GM12878 (cell line): ENCODE data around the gene ADCY9. TPM values are rescaled to one million over a fixed set of nuclear protein-coding genes. Genes with fewer than 3 reads are reported as not detected.

Experiments used
- ATAC-seq: fragments of 200-7000 bp; cut with Tn5 transposase; 3 replicates; pipeline ENCODE4 v1.9.1; 2020; ENCODE audit warnings: mild to moderate bottlenecking, moderate library complexity
- BruUV-seq: library from RNA; stranded (reverse); fragments of 400-500 nt; replicated peaks from 2 replicates; lab custom pipeline; 2021; lab: Mats Ljungman, UMichigan
- CTCF ChIA-PET: fragments of 300-600 bp; sonication (Branson Sonifier 250); formaldehyde crosslinking; extraction: SDS; loops from one replicate; lab custom pipeline; 2021; ENCODE audit warnings: inconsistent platforms; lab: Yijun Ruan, JAX
- POLR2A ChIA-PET: fragments of 350-600 bp; formaldehyde crosslinking; extraction: SDS; loops from one replicate; lab custom pipeline; 2021; ENCODE audit warnings: inconsistent platforms; lab: Charles Lee
- RAD21 ChIA-PET: fragments of 300-600 bp; sonication (Branson Sonifier 250); formaldehyde crosslinking; loops from one replicate; lab custom pipeline; 2023; ENCODE audit warnings: antibody characterized with exemption; ENCODE audit not compliant: unreplicated experiment; lab: Charles Lee
- SMC1A ChIA-PET: fragments of 300-600 bp; sonication (Branson Sonifier 250); formaldehyde crosslinking; loops from one replicate; lab custom pipeline; 2023; ENCODE audit not compliant: unreplicated experiment, uncharacterized antibody; lab: Charles Lee
- DNase-seq: peaks from one replicate; pipeline ENCODE4 v3.0.0-alpha.2; 2011; ENCODE audit warnings: low read depth, low spot score
- FAIRE-seq: peaks from 3 replicates; lab custom pipeline; 2011; peaks lifted over from hg19 to GRCh38; lab: Jason Lieb, UNC
- H2AFZ ChIP-seq: 2 replicates; pipeline ENCODE4 v1.6.0; 2011; ENCODE audit warnings: low read depth, low read length, control low read depth; ENCODE audit not compliant: control insufficient read depth
- H3K27ac ChIP-seq: 2 replicates; pipeline ENCODE4 v1.5.1; 2011; ENCODE audit warnings: control low read depth; ENCODE audit not compliant: control insufficient read depth, insufficient read depth
- H3K27me3 ChIP-seq, 2 experiments: replicated peaks in 1 of 2; 2 replicates each; pipeline versions ENCODE4 v1.6.0 to v1.6.1; 2011; ENCODE audit warnings: low read length in 1 of 2; ENCODE audit not compliant: control insufficient read depth in 2 of 2, insufficient read depth in 2 of 2
- H3K36me3 ChIP-seq, 2 experiments: 2 replicates each; pipeline ENCODE4 v1.5.1; 2011; ENCODE audit warnings: low read length in 1 of 2; ENCODE audit not compliant: control insufficient read depth in 2 of 2, insufficient read depth in 2 of 2
- H3K4me1 ChIP-seq: 2 replicates; pipeline ENCODE4 v1.6.1; 2011; ENCODE audit warnings: mild to moderate bottlenecking, low read length, moderate library complexity, mixed read lengths; ENCODE audit not compliant: control insufficient read depth, insufficient read depth
- H3K4me2 ChIP-seq: 2 replicates; pipeline ENCODE4 v1.6.0; 2011; ENCODE audit warnings: control low read depth; ENCODE audit not compliant: control insufficient read depth, insufficient read depth
- H3K4me3 ChIP-seq: fragments of 200-600 bp; sonication (generic); 2 replicates; pipeline ENCODE4 v1.5.1; 2016
- H3K79me2 ChIP-seq: 2 replicates; pipeline ENCODE4 v1.6.0; 2011; ENCODE audit warnings: low read length; ENCODE audit not compliant: control insufficient read depth, insufficient read depth
- H3K9ac ChIP-seq: 2 replicates; pipeline ENCODE4 v1.8.0; 2011; ENCODE audit warnings: low read length, control low read depth, mixed read lengths; ENCODE audit not compliant: control insufficient read depth, insufficient read depth
- H3K9me3 ChIP-seq: replicated peaks from 3 replicates; pipeline ENCODE4 v1.5.1; 2011; ENCODE audit warnings: mild to moderate bottlenecking, low read length; ENCODE audit not compliant: control insufficient read depth, insufficient read depth
- H4K20me1 ChIP-seq: 2 replicates; pipeline ENCODE4 v1.6.0; 2011; ENCODE audit not compliant: control insufficient read depth, insufficient read depth
- BRCA1 ChIP-seq: IDR thresholded peaks from 2 replicates; pipeline ENCODE4 v1.6.1; 2011; ENCODE audit warnings: low read depth, low read length, improper control_type of control experiment
- CREB1 ChIP-seq: IDR thresholded peaks from 2 replicates; pipeline ENCODE4 v1.6.1; 2012; ENCODE audit warnings: low read depth, mild to moderate bottlenecking, inconsistent platforms
- ELK1 ChIP-seq: IDR thresholded peaks from 2 replicates; pipeline ENCODE4 v1.6.1; 2012; ENCODE audit warnings: low read depth, low read length, improper control_type of control experiment
- ETV6 ChIP-seq, 2 experiments: fragments of 450-650 bp in 1 of 2; IDR thresholded peaks in 1 of 2; conservative IDR thresholded peaks in 1 of 2; 2 replicates each; pipeline ENCODE4 v1.6.1; 2014; ENCODE audit warnings: antibody characterized with exemption in 1 of 2, borderline replicate concordance in 1 of 2, low read depth in 1 of 2, mild to moderate bottlenecking in 1 of 2, moderate library complexity in 1 of 2
- EZH2 ChIP-seq: IDR thresholded peaks from 2 replicates; pipeline ENCODE4 v1.6.1; 2012; ENCODE audit warnings: low read depth, mild to moderate bottlenecking, control low read depth, inconsistent platforms, low read length, borderline replicate concordance; ENCODE audit not compliant: control insufficient read depth
- HDAC2 ChIP-seq: fragments of 200-600 bp; sonication (generic); IDR thresholded peaks from 2 replicates; pipeline ENCODE4 v1.6.1; 2017
- KAT2A ChIP-seq: conservative IDR thresholded peaks from 2 replicates; pipeline ENCODE4 v1.6.1; 2011; ENCODE audit warnings: low read depth, low read length; ENCODE audit not compliant: control insufficient read depth
- LARP7 ChIP-seq: fragments of 450-650 bp; IDR thresholded peaks from 2 replicates; pipeline ENCODE4 v1.6.1; 2017; ENCODE audit warnings: mild to moderate bottlenecking
- MEF2B ChIP-seq: fragments of 450-650 bp; IDR thresholded peaks from 2 replicates; pipeline ENCODE4 v1.6.1; 2018; ENCODE audit warnings: mild to moderate bottlenecking, moderate library complexity; ENCODE audit not compliant: partially characterized antibody, poor library complexity, severe bottlenecking
- NFIC ChIP-seq: IDR thresholded peaks from 2 replicates; pipeline ENCODE4 v1.6.1; 2012; ENCODE audit warnings: low read depth, mild to moderate bottlenecking, inconsistent platforms, low read length, moderate library complexity
- SREBF2 ChIP-seq: IDR thresholded peaks from 2 replicates; pipeline ENCODE4 v1.6.1; 2012; ENCODE audit warnings: mild to moderate bottlenecking, low read length
- USF2 ChIP-seq: IDR thresholded peaks from 2 replicates; pipeline ENCODE4 v1.6.1; 2011; ENCODE audit warnings: low read depth, low read length, improper control_type of control experiment, borderline replicate concordance
- ZNF207 ChIP-seq: fragments of 450-650 bp; IDR thresholded peaks from 2 replicates; pipeline ENCODE4 v1.6.1; 2014; ENCODE audit warnings: antibody characterized with exemption, mild to moderate bottlenecking, borderline replicate concordance
- ZNF217 ChIP-seq: fragments of 450-650 bp; IDR thresholded peaks from 2 replicates; pipeline ENCODE4 v1.6.1; 2017; ENCODE audit warnings: antibody characterized with exemption, mild to moderate bottlenecking
- ZZZ3 ChIP-seq: IDR thresholded peaks from 2 replicates; pipeline ENCODE4 v1.6.1; 2011; ENCODE audit warnings: low read depth; ENCODE audit not compliant: control insufficient read depth, insufficient read length
- WGBS: methylation state at CpG from one replicate; pipeline ENCODE4 v1.1.6; 2016; ENCODE audit warnings: low lambda C conversion rate; ENCODE audit not compliant: insufficient replicate concordance, insufficient coverage; ENCODE audit errors: missing lambda C conversion rate; 5-methylcytosine and 5-hydroxymethylcytosine counted together
- in situ Hi-C: fragments of 300-500 bp; cut with MboI; formaldehyde crosslinking; loops from 9 replicates; pipeline ENCODE4 v1.14.3; 2018; ENCODE audit warnings: mixed read lengths
- intact Hi-C: fragments of 100-400 bp; cut with micrococcal nuclease; formaldehyde crosslinking; loops from one replicate; pipeline ENCODE4 v1.14.2; 2022; ENCODE audit not compliant: unreplicated experiment
- polyA plus RNA-seq, 11 experiments: library from polyadenylated mRNA; depleted of rRNA in 4 of 11; unstranded in 6 of 11; stranded (reverse) in 5 of 11; fragments of >200 nt; fragmentation: Nextera tagmentation in 4 of 11; fragmentation: Illumina TruSeq in 1 of 11; extraction: Ambion mirVana in 4 of 11; extraction: Trizol in 1 of 11; gene quantifications; 1 replicate in 1 of 11; 2 replicates in 10 of 11; pipeline versions ENCODE4 v1.2.1 to v1.2.3, GENCODE V29; 2011 to 2016; ENCODE audit warnings: inconsistent platforms in 2 of 11, missing spikeins in 2 of 11, low read depth in 1 of 11
- total RNA-seq, 4 experiments: library from RNA; depleted of rRNA in 3 of 4; stranded (reverse); fragments of >200 nt in 3 of 4; fragmentation: Illumina TruSeq in 1 of 4; extraction: Trizol in 1 of 4; gene quantifications; 2 replicates each; pipeline versions ENCODE4 v1.2.1 to v1.2.3, GENCODE V29; 2013 to 2021

Gene ADCY9
- total and polyA plus RNA-seq, 10 of the 15 experiments (the other 5 are each of a cell fraction or from before 2014, with no cell fraction given): 0.09 to 0.41 (median 0.15) TPM; not detected in 3

GRCh38 chr16:3980253-3981111 lies 135.8 kb downstream of the ADCY9 start:
- Histone ChIP-seq H3K9me3 (no peaks in the 10 kb centered on the region), H3K27me3 (no peaks in the 10 kb centered on the region), H4K20me1 (no peaks in the 10 kb centered on the region), H3K4me2 (no peak overlapping the region), H2AFZ (no peak overlapping the region), H3K4me3 (no peak overlapping the region), H3K9ac (no peak overlapping the region), H3K79me2 (no peaks in the 10 kb centered on the region), H3K36me3 (no peaks in the 10 kb centered on the region), H3K27ac (no peak overlapping the region), H3K4me1 (no peaks in the 10 kb centered on the region)
- POLR2A ChIA-PET: no interaction called here
- no peak for TF ChIP-seq ZZZ3
- ATAC-seq (no peak), DNase-seq (no peak), FAIRE-seq (no peak)
- RAD21 ChIA-PET: no interaction called here
- 33% methylated on average over 20 of the region's 20 CpGs for WGBS
- SMC1A ChIA-PET: no interaction called here
- in situ Hi-C loops: no loop called here
- no TSS peak for BruUV-seq
- intact Hi-C loops: no loop called here
- CTCF ChIA-PET: no interaction called here

- in situ Hi-C loops (no loop called here), intact Hi-C loops (no loop called here)
- Histone ChIP-seq H4K20me1 (no peaks in the 10 kb centered on the region), H3K79me2 (no peaks in the 10 kb centered on the region), H3K27ac (no peak overlapping the region), H3K9me3 (no peaks in the 10 kb centered on the region), H3K9ac (no peak overlapping the region), H3K4me3 (no peak overlapping the region), H2AFZ (no peak overlapping the region), H3K36me3 (no peaks in the 10 kb centered on the region), H3K4me2 (no peak overlapping the region), H3K27me3 (no peaks in the 10 kb centered on the region), H3K4me1 (no peaks in the 10 kb centered on the region)
- 56% methylated on average over 12 of the region's 12 CpGs for WGBS
- ATAC-seq (no peak), DNase-seq (no peak), FAIRE-seq (no peak)
- ChIA-PET RAD21 (no interaction called here), POLR2A (no interaction called here), SMC1A (interaction anchor here (0.6 kb wide), 1 partner anchor 36 kb away, joined by 3 read pairs; no protein-coding TSS in a partner anchor), CTCF (interaction anchor here (0.5 kb wide), 1 partner anchor 357 kb away, joined by 3 read pairs; no protein-coding TSS in a partner anchor)
- no TSS peak for BruUV-seq
- TF ChIP-seq EZH2: no peak
- no peak for TF ChIP-seq ETV6 (conservative IDR thresholded peaks at IDR 0.05 in 1 of 2, IDR thresholded peaks at IDR 0.05 in 1 of 2; ENCODE audit: borderline replicate concordance in 1 of 2, low read depth in 1 of 2)
- TF ChIP-seq KAT2A: no peak
- TF ChIP-seq LARP7: no peak
- no peak for TF ChIP-seq BRCA1
- TF ChIP-seq ZNF207: no peak
- TF ChIP-seq MEF2B: no peak
- TF ChIP-seq USF2: no peak
- TF ChIP-seq ELK1: no peak
- TF ChIP-seq CREB1: no peak
- TF ChIP-seq ZNF217: no peak
- TF ChIP-seq NFIC: no peak
- no peak for TF ChIP-seq SREBF2
- no peak for TF ChIP-seq HDAC2
Observed at GRCh38 chr16:3979518-3979917, 136.7 kb downstream of the ADCY9 start.
